HepG2 (cell line): ENCODE results near the gene NEK5. TPM values are rescaled to one million over a fixed set of nuclear protein-coding genes. Genes with fewer than 3 reads are reported as not detected.

Source experiments
- ARHGAP35 ChIP-seq: sonication (generic); formaldehyde crosslinking; IDR thresholded peaks from 2 replicates; pipeline ENCODE4 v1.9.0; 2022; ENCODE audit warnings: mild to moderate bottlenecking, inconsistent platforms, moderate library complexity, missing genetic modification reagents, borderline replicate concordance
- ARNTL ChIP-seq: sonication (generic); formaldehyde crosslinking; IDR thresholded peaks from 2 replicates; pipeline ENCODE4 v1.4.0; 2020; ENCODE audit warnings: mild to moderate bottlenecking, missing genetic modification reagents
- ATF1 ChIP-seq: IDR thresholded peaks from 2 replicates; pipeline ENCODE4 v1.6.1; 2016; ENCODE audit warnings: mild to moderate bottlenecking, control low read depth
- HMG20A ChIP-seq: IDR thresholded peaks from 2 replicates; pipeline ENCODE4 v1.6.1; 2016; ENCODE audit warnings: borderline replicate concordance
- IKZF4 ChIP-seq: sonication (generic); formaldehyde crosslinking; IDR thresholded peaks from 2 replicates; pipeline ENCODE4 v1.5.1; 2020; ENCODE audit warnings: borderline replicate concordance, mild to moderate bottlenecking, low read depth, missing genetic modification reagents; ENCODE audit errors: not compliant biosample characterization
- KDM1A ChIP-seq: IDR thresholded peaks from 2 replicates; pipeline ENCODE4 v1.6.1; 2016; ENCODE audit warnings: missing compliant biosample characterization
- PAWR ChIP-seq: sonication (generic); formaldehyde crosslinking; IDR thresholded peaks from 2 replicates; pipeline ENCODE4 v1.4.0; 2020; ENCODE audit warnings: missing genetic modification reagents, mild to moderate bottlenecking, borderline replicate concordance
- PTBP1 ChIP-seq: fragments of 200-400 bp; formaldehyde crosslinking; IDR thresholded peaks from 2 replicates; pipeline ENCODE4 v1.6.1; 2018; ENCODE audit warnings: low read length, low read depth; ENCODE audit not compliant: poor library complexity, severe bottlenecking
- RBAK ChIP-seq: sonication (generic); formaldehyde crosslinking; IDR thresholded peaks from 2 replicates; pipeline ENCODE4 v1.5.1; 2020; ENCODE audit warnings: mild to moderate bottlenecking, missing genetic modification reagents
- SALL1 ChIP-seq: sonication (generic); formaldehyde crosslinking; IDR thresholded peaks from 2 replicates; pipeline ENCODE4 v1.8.0; 2022; ENCODE audit warnings: mild to moderate bottlenecking, missing genetic modification reagents
- SALL2 ChIP-seq: sonication (generic); formaldehyde crosslinking; IDR thresholded peaks from 2 replicates; pipeline ENCODE4 v1.8.1; 2023; ENCODE audit warnings: mild to moderate bottlenecking, missing genetic modification reagents, inconsistent platforms
- ZFX ChIP-seq: sonication (generic); formaldehyde crosslinking; IDR thresholded peaks from 2 replicates; pipeline ENCODE4 v1.4.0; 2020; ENCODE audit warnings: mild to moderate bottlenecking, low read depth, missing genetic modification reagents, moderate library complexity
- ZNF264 ChIP-seq: sonication (generic); formaldehyde crosslinking; IDR thresholded peaks from 2 replicates; pipeline ENCODE4 v1.4.0; 2020; ENCODE audit warnings: missing genetic modification reagents
- ZNF329 ChIP-seq: sonication (generic); formaldehyde crosslinking; IDR thresholded peaks from 2 replicates; pipeline ENCODE4 v1.9.0; 2021; ENCODE audit warnings: low read depth, mild to moderate bottlenecking, missing genetic modification reagents
- ZNF331 ChIP-seq: sonication (generic); formaldehyde crosslinking; IDR thresholded peaks from 2 replicates; pipeline ENCODE4 v1.4.0; 2020; ENCODE audit warnings: missing genetic modification reagents
- ZNF775 ChIP-seq: sonication (generic); formaldehyde crosslinking; IDR thresholded peaks from 2 replicates; pipeline ENCODE4 v1.4.0; 2020; ENCODE audit warnings: missing genetic modification reagents, mild to moderate bottlenecking, moderate library complexity, borderline replicate concordance
- ZNF792 ChIP-seq: IDR thresholded peaks from 2 replicates; pipeline ENCODE4 v1.6.1; 2016
- polyA plus RNA-seq, 8 experiments: library from polyadenylated mRNA; depleted of rRNA in 3 of 8; stranded (reverse) in 7 of 8; unstranded in 1 of 8; fragments of >200 nt; fragmentation: Illumina TruSeq in 4 of 8; extraction: Trizol in 4 of 8; gene quantifications; 2 replicates each; pipeline versions ENCODE4 v1.2.1 to v1.2.3, GENCODE V29; 2011 to 2016; ENCODE audit warnings: low read depth in 4 of 8, missing spikeins in 1 of 8, mixed read lengths in 1 of 8; ENCODE audit not compliant: insufficient read depth in 1 of 8
- total RNA-seq, 5 experiments: library from RNA; depleted of rRNA; stranded (reverse); fragments of >200 nt; fragmentation: Illumina TruSeq; extraction: Trizol; gene quantifications; 2 replicates each; pipeline ENCODE4 v1.2.3, GENCODE V29; 2016; ENCODE audit warnings: low read depth in 1 of 5
- TF ChIP-seq, protein P1 (sequence below): sonication (generic); formaldehyde crosslinking; IDR thresholded peaks from 2 replicates; pipeline ENCODE4 v1.4.0; 2020; ENCODE audit warnings: low read depth, missing genetic modification reagents
- TF ChIP-seq, protein P2 (sequence below): sonication (generic); formaldehyde crosslinking; IDR thresholded peaks from 2 replicates; pipeline ENCODE4 v1.5.0; 2020; ENCODE audit warnings: missing genetic modification reagents
- TF ChIP-seq, protein P3 (sequence below): sonication (generic); formaldehyde crosslinking; IDR thresholded peaks from 2 replicates; pipeline ENCODE4 v1.5.0; 2020; ENCODE audit warnings: missing genetic modification reagents, mild to moderate bottlenecking, borderline replicate concordance
- TF ChIP-seq, protein P4 (sequence below), 2 experiments: sonication (generic) in 1 of 2; formaldehyde crosslinking in 1 of 2; IDR thresholded peaks; 2 replicates each; pipeline versions ENCODE4 v1.4.0 to v1.6.1; 2018 to 2020; ENCODE audit warnings: missing genetic modification reagents in 2 of 2, borderline replicate concordance in 1 of 2, low read depth in 1 of 2, mild to moderate bottlenecking in 1 of 2, missing biosample characterization in 1 of 2

The NEK5 gene
- total and polyA plus RNA-seq, 2 of the 13 experiments (the other 11 are each of a cell fraction or from before 2014, with no cell fraction given): 0.12 to 0.22 TPM

- TF ChIP-seq, protein P1, sequence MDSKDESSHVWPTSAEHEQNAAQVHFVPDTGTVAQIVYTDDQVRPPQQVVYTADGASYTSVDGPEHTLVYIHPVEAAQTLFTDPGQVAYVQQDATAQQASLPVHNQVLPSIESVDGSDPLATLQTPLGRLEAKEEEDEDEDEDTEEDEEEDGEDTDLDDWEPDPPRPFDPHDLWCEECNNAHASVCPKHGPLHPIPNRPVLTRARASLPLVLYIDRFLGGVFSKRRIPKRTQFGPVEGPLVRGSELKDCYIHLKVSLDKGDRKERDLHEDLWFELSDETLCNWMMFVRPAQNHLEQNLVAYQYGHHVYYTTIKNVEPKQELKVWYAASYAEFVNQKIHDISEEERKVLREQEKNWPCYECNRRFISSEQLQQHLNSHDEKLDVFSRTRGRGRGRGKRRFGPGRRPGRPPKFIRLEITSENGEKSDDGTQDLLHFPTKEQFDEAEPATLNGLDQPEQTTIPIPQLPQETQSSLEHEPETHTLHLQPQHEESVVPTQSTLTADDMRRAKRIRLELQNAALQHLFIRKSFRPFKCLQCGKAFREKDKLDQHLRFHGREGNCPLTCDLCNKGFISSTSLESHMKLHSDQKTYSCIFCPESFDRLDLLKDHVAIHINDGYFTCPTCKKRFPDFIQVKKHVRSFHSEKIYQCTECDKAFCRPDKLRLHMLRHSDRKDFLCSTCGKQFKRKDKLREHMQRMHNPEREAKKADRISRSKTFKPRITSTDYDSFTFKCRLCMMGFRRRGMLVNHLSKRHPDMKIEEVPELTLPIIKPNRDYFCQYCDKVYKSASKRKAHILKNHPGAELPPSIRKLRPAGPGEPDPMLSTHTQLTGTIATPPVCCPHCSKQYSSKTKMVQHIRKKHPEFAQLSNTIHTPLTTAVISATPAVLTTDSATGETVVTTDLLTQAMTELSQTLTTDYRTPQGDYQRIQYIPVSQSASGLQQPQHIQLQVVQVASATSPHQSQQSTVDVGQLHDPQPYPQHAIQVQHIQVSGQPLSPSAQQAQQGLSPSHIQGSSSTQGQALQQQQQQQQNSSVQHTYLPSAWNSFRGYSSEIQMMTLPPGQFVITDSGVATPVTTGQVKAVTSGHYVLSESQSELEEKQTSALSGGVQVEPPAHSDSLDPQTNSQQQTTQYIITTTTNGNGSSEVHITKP (CRISPR knock-in tag): no peak
- TF ChIP-seq ZNF775 (CRISPR knock-in tag) (0 out of 2 replicates have a peak, but pooled peaks have one; percentile 45), ZFX (CRISPR knock-in tag) (peak; percentile 86), KDM1A (CRISPR knock-in tag) (no peak), RBAK (CRISPR knock-in tag) (no peak), HMG20A (CRISPR knock-in tag) (no peak; the same call in 1 of the 2 replicates), ARNTL (CRISPR knock-in tag) (no peak), ATF1 (CRISPR knock-in tag) (no peak), ZNF331 (peak; percentile 63), ZNF264 (peak; percentile 89), PAWR (no peak), ZNF329 (CRISPR knock-in tag) (0 out of 2 replicates have a peak, but pooled peaks have one; percentile 48), ZNF792 (CRISPR knock-in tag) (peak; percentile 61; the same call in 1 of the 2 replicates), SALL2 (CRISPR knock-in tag) (no peak), IKZF4 (peak; percentile 71), ARHGAP35 (CRISPR knock-in tag) (no peak), PTBP1 (no peak), SALL1 (CRISPR knock-in tag) (peak; percentile 92)
- TF ChIP-seq, protein P2, sequence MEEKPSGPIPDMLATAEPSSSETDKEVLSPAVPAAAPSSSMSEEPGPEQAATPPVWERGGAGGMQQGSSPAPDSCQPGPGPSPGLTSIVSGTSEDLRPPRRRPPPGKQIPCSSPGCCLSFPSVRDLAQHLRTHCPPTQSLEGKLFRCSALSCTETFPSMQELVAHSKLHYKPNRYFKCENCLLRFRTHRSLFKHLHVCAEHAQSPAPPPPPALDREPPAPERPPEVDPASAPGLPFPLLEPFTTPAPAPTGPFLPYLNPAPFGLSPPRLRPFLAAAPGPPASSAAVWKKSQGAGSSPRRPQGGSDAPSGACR (CRISPR knock-in tag): peak; percentile 40; the same call in 1 of the 2 replicates
- TF ChIP-seq, protein P3, sequence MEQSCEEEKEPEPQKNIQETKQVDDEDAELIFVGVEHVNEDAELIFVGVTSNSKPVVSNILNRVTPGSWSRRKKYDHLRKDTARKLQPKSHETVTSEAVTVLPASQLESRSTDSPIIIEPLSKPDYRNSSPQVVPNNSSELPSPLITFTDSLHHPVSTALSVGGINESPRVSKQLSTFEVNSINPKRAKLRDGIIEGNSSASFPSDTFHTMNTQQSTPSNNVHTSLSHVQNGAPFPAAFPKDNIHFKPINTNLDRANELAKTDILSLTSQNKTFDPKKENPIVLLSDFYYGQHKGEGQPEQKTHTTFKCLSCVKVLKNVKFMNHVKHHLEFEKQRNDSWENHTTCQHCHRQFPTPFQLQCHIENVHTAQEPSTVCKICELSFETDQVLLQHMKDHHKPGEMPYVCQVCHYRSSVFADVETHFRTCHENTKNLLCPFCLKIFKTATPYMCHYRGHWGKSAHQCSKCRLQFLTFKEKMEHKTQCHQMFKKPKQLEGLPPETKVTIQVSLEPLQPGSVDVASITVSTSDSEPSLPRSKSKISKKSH: peak; percentile 93; the same call in 1 of the 2 replicates
- TF ChIP-seq, protein P4, sequence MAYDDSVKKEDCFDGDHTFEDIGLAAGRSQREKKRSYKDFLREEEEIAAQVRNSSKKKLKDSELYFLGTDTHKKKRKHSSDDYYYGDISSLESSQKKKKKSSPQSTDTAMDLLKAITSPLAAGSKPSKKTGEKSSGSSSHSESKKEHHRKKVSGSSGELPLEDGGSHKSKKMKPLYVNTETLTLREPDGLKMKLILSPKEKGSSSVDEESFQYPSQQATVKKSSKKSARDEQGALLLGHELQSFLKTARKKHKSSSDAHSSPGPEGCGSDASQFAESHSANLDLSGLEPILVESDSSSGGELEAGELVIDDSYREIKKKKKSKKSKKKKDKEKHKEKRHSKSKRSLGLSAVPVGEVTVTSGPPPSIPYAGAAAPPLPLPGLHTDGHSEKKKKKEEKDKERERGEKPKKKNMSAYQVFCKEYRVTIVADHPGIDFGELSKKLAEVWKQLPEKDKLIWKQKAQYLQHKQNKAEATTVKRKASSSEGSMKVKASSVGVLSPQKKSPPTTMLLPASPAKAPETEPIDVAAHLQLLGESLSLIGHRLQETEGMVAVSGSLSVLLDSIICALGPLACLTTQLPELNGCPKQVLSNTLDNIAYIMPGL (CRISPR knock-in tag; IDR thresholded peaks at IDR 0.05; ENCODE audit: borderline replicate concordance in 1 of 2, low read depth in 1 of 2): peak; percentile 44 to 81; a peak in 3 of 4 replicates
These were observed 30.5 kb upstream of the NEK5 start, which contains the start of gene NEK3 (continued) for GRCh38 chr13:52159159-52159982.
